BJ (cell line): ENCODE results near the gene NUCB1. TPM values are rescaled to one million over a fixed set of nuclear protein-coding genes. Genes with fewer than 3 reads are reported as not detected.

Source experiments
- CTCF ChIA-PET: fragments of 350-600 bp; formaldehyde crosslinking; extraction: SDS; loops from one replicate; lab custom pipeline; 2021; ENCODE audit warnings: antibody characterized with exemption, inconsistent platforms; lab: Yijun Ruan, JAX
- POLR2A ChIA-PET: fragments of 300-600 bp; sonication (Branson Sonifier 250); formaldehyde crosslinking; extraction: SDS; loops from one replicate; lab custom pipeline; 2021; ENCODE audit warnings: antibody characterized with exemption; lab: Charles Lee
- DNase-seq: peaks from one replicate; pipeline ENCODE4 v3.0.0-alpha.2; 2011; ENCODE audit warnings: low read depth
- H3K27me3 ChIP-seq: 2 replicates; pipeline ENCODE4 v1.6.0; 2011; ENCODE audit warnings: low read length; ENCODE audit not compliant: control insufficient read depth, insufficient read depth
- H3K36me3 ChIP-seq: 2 replicates; pipeline ENCODE4 v1.5.1; 2011; ENCODE audit warnings: low read length; ENCODE audit not compliant: control insufficient read depth, insufficient read depth
- H3K4me3 ChIP-seq: 2 replicates; pipeline ENCODE4 v1.5.1; 2011; ENCODE audit warnings: low read depth, mild to moderate bottlenecking, control low read depth, low read length
- polyA plus RNA-seq: library from polyadenylated mRNA; depleted of rRNA; stranded (reverse); fragments of >200 nt; gene quantifications from 2 replicates; pipeline ENCODE4 v1.2.3, GENCODE V29; 2011
- TF ChIP-seq, protein P1 (sequence below): IDR thresholded peaks from 2 replicates; pipeline ENCODE4 v1.5.1; 2011; ENCODE audit warnings: low read depth, mild to moderate bottlenecking, control low read depth, inconsistent platforms, low read length, moderate library complexity; ENCODE audit not compliant: insufficient read depth

Gene NUCB1
- polyA plus RNA-seq, 1 experiment, result 305 TPM

DNA sequence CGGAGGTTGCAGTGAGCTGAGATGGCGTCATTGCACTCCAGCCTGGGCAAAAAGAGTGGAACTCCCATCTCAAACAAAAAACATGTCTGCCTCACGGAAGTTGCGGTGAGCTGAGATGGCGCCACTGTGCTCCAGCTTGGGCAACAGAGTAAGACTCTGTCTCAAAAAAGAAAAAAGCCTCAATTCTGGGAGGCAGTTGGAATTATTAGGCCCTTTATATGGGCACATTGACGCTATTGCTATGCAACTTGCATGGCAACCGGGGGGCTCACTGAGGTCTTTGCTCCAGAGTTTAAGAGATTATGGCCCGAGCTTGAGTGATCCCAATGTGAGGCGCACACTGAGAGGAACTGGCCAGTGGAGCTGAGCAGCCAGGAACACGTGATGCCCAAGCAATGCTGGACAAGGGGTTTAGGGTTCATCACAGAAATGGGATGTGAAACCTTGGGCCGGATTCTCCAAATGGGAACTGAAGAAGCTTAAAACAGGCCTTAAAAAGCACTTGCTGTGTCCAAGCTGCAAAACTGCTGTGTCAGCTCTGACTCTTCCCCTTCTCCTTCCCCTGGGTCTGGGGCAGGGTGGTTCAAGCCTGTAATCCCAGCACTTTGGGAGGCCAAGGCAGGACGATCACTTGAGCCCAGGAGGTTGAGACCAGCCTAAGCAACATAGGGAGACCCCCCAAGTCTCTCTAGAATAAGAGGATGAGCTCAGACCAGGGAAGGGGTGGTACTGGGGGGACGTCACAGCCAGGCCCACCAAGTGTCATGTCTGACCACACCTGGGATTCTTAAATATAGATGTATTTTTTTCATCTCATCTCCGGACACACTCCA is 67.5 kb downstream of the NUCB1 start:
- Histone ChIP-seq H3K4me3 (no peak overlapping the region; the same call in 1 of the 2 replicates), H3K36me3 (peaks cover 33% of the 10 kb centered on the region), H3K27me3 (no peaks in the 10 kb centered on the region)
- TF ChIP-seq, protein P1, sequence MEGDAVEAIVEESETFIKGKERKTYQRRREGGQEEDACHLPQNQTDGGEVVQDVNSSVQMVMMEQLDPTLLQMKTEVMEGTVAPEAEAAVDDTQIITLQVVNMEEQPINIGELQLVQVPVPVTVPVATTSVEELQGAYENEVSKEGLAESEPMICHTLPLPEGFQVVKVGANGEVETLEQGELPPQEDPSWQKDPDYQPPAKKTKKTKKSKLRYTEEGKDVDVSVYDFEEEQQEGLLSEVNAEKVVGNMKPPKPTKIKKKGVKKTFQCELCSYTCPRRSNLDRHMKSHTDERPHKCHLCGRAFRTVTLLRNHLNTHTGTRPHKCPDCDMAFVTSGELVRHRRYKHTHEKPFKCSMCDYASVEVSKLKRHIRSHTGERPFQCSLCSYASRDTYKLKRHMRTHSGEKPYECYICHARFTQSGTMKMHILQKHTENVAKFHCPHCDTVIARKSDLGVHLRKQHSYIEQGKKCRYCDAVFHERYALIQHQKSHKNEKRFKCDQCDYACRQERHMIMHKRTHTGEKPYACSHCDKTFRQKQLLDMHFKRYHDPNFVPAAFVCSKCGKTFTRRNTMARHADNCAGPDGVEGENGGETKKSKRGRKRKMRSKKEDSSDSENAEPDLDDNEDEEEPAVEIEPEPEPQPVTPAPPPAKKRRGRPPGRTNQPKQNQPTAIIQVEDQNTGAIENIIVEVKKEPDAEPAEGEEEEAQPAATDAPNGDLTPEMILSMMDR, result no peak
- CTCF ChIA-PET, result interaction anchor here (0.9 to 3.9 kb wide), 7 partner anchors 9 to 180 kb away, joined by 3 to 18 read pairs (median 7); partner anchors contain the start of genes GYS1 and RUVBL2
- POLR2A ChIA-PET, result interaction anchor here (0.7 to 1.2 kb wide), 4 partner anchors 11 to 826 kb away, joined by 3 to 8 read pairs (median 5); partner anchors contain the start of genes GYS1, PPP1R15A and RUVBL2
- DNase-seq, result no peak

DNA sequence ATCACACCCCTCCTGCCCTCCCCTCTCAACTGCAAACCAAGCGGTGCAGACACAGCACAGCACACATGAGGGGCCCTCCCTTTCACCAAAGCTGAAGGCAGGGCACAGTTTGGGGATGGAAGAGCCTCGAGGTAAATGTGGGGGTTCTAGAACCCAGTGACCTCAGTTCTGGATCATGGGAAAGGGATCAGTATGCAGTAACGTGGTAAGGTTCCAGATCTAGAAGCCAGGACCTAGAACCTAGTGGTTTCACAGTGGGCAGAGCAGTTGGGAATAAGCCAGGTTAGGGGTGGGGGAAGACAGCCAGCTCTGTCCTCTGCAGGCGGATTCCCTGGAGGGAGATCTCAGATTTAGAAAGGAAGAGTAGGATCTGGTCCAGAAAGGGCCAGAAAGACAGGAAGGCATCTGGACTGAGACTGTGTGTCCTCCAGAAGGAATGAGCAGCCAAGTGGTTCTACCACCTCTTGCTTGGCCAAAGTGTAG is 68.1 kb downstream of the NUCB1 start:
- ChIA-PET POLR2A (interaction anchor here (0.7 to 1.2 kb wide), 4 partner anchors 11 to 825 kb away, joined by 3 to 8 read pairs (median 5); partner anchors contain the start of genes GYS1, PPP1R15A and RUVBL2), CTCF (interaction anchor here (0.9 to 3.9 kb wide), 6 partner anchors 8 to 180 kb away, joined by 3 to 18 read pairs (median 8); partner anchors contain the start of genes GYS1 and RUVBL2)
- no peak overlapping the region for H3K4me3 ChIP-seq
- TF ChIP-seq, protein P1, result no peak
- H3K36me3 ChIP-seq, result peaks cover 34% of the 10 kb centered on the region
- no peaks in the 10 kb centered on the region for H3K27me3 ChIP-seq
- DNase-seq, result no peak

DNA sequence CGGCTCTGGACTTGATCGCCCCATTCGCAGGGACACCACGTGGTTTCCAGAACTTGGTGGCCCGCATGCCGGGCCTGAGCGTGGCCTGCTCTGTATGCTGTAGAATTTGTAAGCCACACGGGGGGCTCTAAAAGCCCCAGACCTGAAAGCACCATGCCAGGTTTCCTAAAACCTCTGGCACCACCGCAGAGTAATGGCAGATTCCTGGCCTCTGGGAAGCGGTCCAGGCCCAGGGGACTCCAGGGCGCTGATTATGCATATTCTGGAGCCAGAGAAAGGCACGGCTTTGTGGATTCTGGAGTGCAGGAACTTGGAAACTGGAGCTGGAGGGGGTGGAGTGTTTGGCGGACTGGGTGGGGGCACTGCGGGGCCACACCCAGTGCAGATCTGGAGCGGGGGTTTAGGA is 68.7 kb downstream of the NUCB1 start:
- DNase-seq, result no peak
- CTCF ChIA-PET, result interaction anchor here (2.2 to 3.9 kb wide), 3 partner anchors 10 to 126 kb away, joined by 7 to 24 read pairs (median 18); partner anchors contain the start of genes GYS1 and RUVBL2
- H3K27me3 ChIP-seq, result no peaks in the 10 kb centered on the region
- H3K36me3 ChIP-seq, result peaks cover 34% of the 10 kb centered on the region
- TF ChIP-seq, protein P1, result no peak
- H3K4me3 ChIP-seq, result no peak overlapping the region
- POLR2A ChIA-PET, result no interaction called here

DNA sequence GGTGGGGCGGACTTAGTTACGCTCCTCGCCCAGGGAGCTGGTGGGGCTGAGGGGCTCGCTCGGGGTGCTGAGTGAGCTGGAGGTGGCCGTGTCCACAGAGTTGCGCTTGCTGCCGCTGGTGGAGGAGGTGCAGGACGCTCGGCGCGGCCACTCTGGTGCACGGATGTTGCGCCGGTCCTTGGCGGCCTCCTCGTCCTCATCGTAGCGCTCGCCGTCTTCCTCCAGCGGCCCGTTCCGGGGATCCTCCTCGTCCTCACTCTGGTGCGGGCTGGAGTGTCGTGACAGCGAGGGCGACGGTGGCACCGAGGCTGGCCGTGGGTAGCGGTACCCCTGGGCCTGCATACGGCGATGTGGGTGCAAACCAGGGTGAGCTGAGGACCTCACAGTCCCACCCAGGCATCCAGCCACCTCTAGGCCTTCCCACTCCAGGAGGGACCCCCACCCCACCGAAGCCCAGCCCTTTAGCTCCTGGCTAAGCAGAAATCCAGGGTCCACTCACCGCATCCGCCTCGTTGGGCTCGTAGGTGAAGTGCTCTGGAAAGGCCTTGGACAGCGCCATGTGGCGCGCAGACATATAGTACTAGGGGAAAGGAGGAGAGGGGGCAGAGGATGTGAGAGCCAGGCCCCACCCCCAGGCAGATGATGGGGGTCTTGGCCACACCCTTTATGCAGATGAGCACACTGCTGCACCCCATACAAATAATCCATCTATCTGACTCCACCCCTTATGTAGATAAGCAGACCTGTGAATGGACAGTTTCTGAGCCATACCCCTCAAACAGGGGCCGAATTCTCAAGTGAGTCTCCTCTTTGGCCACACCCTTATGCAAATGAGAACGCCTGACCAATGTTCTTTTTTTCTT is 69.4 kb downstream of the NUCB1 start:
- H3K4me3 ChIP-seq, result no peak overlapping the region
- ChIA-PET POLR2A (no interaction called here), CTCF (interaction anchor here (1.1 to 3.9 kb wide), 10 partner anchors 9 to 182 kb away, joined by 3 to 31 read pairs (median 13); partner anchors contain the start of genes GYS1, HSD17B14 and RUVBL2)
- peaks cover 41% of the 10 kb centered on the region for H3K36me3 ChIP-seq
- H3K27me3 ChIP-seq, result no peaks in the 10 kb centered on the region
- no peak for DNase-seq
- TF ChIP-seq, protein P1, result no peak
